ENCODE results near the gene TBC1D24. TPM values are rescaled to one million over a fixed set of nuclear protein-coding genes. Genes with fewer than 3 reads are reported as not detected.

Gene TBC1D24
- total and polyA plus RNA-seq, 8 donors = 3.2 to 35.6 (median 9.0) TPM

DNA sequence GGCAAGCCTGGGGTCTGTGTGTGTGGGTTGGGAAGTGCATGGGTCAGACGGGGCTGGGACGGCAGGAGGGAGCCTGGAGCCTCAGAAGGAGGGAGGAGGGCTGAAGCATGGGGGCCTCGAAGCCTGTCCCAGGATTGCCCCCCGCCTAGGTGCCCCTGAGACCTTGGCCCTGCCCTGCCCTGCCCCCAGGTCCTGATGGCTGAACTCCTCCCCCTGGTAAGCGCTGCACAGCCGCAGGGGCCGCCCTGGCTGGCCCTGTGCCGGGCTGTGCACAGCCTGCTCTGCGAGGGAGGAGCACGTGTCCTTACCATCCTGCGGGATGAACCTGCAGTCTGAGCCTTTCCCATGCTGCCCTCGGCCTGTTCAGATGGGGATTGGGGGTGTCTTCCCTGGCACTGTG, 10.6 kb upstream of the TBC1D24 start:
- no peak overlapping the region for H3K27ac ChIP-seq
- intact Hi-C loops (cut with DNase I; ENCODE audit: low total_unique reads) = no loop called here
- H3K4me1 ChIP-seq = peaks cover 25 to 38% (median 37%) of the 10 kb centered on the region in 4 donors
- no peak for TF ChIP-seq POLR2AphosphoS5 (IDR thresholded peaks at IDR 0.05)
- no peak for TF ChIP-seq EP300 (IDR thresholded peaks at IDR 0.05)
- TF ChIP-seq CTCF (IDR thresholded peaks at IDR 0.05) = no peak
- no peak for TF ChIP-seq POLR2A (IDR thresholded peaks at IDR 0.05)
- no peak overlapping the region for H3K4me3 ChIP-seq
- H3K9me3 ChIP-seq = no peaks in the 10 kb centered on the region
- no peaks in the 10 kb centered on the region for H3K36me3 ChIP-seq
- H3K27me3 ChIP-seq = peaks cover 0 to 28% (median 20%) of the 10 kb centered on the region in 3 donors
- DNase-seq = no peak
- WGBS, 5 donors = 81 to 87% (median 85%) methylated on average over 11 to 12 of the region's 12 CpGs

DNA sequence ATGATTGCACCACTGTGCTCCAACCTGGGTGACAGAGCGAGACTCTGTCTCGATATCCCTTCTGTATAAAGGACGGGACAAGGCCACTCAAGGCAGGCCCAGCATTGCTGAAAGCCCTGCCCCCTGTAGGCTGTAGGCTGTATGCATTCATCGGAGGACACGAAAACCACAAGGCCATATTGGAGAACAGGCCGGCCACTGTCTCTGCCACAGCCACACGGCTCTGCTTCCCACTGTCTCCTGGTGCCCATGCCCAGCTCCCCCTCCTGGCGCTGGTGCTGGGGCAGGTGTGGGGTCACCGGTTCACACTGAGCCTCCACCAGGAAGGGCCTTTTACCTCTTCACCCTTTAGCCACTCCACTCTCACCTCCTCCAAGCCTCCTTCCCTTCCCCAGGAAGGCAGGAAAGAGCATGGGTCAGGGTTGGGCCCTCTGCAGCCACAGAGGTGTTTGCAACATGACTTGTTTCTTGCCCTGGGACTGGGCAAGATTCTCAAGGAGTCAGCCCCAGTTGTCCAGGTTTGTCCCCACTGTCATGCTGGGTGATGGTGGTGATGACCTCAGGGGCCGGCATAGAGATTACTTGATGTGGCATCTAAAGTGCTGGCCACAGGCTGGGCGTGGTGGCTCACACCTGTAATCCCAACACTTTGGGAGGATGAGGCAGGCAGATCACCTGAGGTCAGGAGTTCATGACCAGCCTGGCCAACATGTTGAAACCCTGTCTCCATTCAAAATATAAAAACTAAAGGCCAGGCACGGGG, 9.1 kb upstream of the TBC1D24 start:
- Histone ChIP-seq H3K4me1 (peaks cover 18 to 33% (median 27%) of the 10 kb centered on the region in 4 donors), H3K27me3 (peaks cover 0 to 43% (median 35%) of the 10 kb centered on the region in 3 donors), H3K27ac (no peak overlapping the region), H3K9me3 (no peaks in the 10 kb centered on the region), H3K4me3 (no peak overlapping the region), H3K36me3 (no peaks in the 10 kb centered on the region)
- TF ChIP-seq CTCF (IDR thresholded peaks at IDR 0.05) = no peak
- TF ChIP-seq POLR2A (IDR thresholded peaks at IDR 0.05) = no peak
- no peak for TF ChIP-seq POLR2AphosphoS5 (IDR thresholded peaks at IDR 0.05)
- no peak for TF ChIP-seq EP300 (IDR thresholded peaks at IDR 0.05)
- intact Hi-C loops (cut with DNase I; ENCODE audit: low total_unique reads) = no loop called here
- DNase-seq = no peak
- 85 to 91% (median 88%) methylated on average over 10 to 12 of the region's 12 CpGs for WGBS, 5 donors

- Histone ChIP-seq H3K9me3 (no peaks in the 10 kb centered on the region), H3K4me1 (peaks cover 27 to 40% (median 37%) of the 10 kb centered on the region in 4 donors), H3K36me3 (no peaks in the 10 kb centered on the region), H3K27me3 (peaks cover 4 to 54% (median 45%) of the 10 kb centered on the region in 3 donors), H3K27ac (peak overlapping the region in 1 of 5 donors; percentile 81), H3K4me3 (peak overlapping the region; percentile 55 to 59 (median 56))
- no peak for TF ChIP-seq CTCF (IDR thresholded peaks at IDR 0.05)
- no peak for TF ChIP-seq POLR2A (IDR thresholded peaks at IDR 0.05)
- no peak for TF ChIP-seq EP300 (IDR thresholded peaks at IDR 0.05)
- no peak for TF ChIP-seq POLR2AphosphoS5 (IDR thresholded peaks at IDR 0.05)
- intact Hi-C loops (cut with DNase I; ENCODE audit: low total_unique reads) = no loop called here
- 77 to 81% (median 80%) methylated on average over 20 to 29 of the region's 29 CpGs for WGBS, 5 donors
- no peak for DNase-seq
Observed at GRCh38 chr16:2466667-2467527, 8.0 kb upstream of the TBC1D24 start.

GRCh38 chr16:2467528-2468232, 7.2 kb upstream of the TBC1D24 start:
- Histone ChIP-seq H3K36me3 (no peaks in the 10 kb centered on the region), H3K27me3 (peaks cover 11 to 62% (median 53%) of the 10 kb centered on the region in 3 donors), H3K9me3 (no peaks in the 10 kb centered on the region), H3K4me3 (peak overlapping the region; percentile 55 to 59 (median 56)), H3K27ac (peak overlapping the region in 3 of 5 donors; percentile 38 to 81 (median 41)), H3K4me1 (peaks cover 27 to 45% (median 41%) of the 10 kb centered on the region in 4 donors)
- TF ChIP-seq CTCF (IDR thresholded peaks at IDR 0.05) (no peak), POLR2AphosphoS5 (IDR thresholded peaks at IDR 0.05) (peak; percentile 21 to 38 (median 24))
- DNase-seq = peak; percentile 72 to 94
- intact Hi-C loops (cut with DNase I; ENCODE audit: low total_unique reads) = no loop called here
- WGBS, 5 donors = 0 to 1% (median 1%) methylated on average over 4 to 79 of the region's 80 CpGs

Data from stomach (tissue), 9 donors.